ENCODE measurements around the gene SV2C.
"Not testable (repeated sequence)": the region's sequence is repeated elsewhere in the genome, so short reads cannot be mapped to it uniquely, and the experiment has no call there.

SV2C gene

GRCh38 chr5:76319673-76320072, 236.5 kb downstream of the SV2C start:
- TF ChIP-seq CTCF (IDR thresholded peaks at IDR 0.05; ENCODE audit: low read depth, low read length) = no peak
- no peak overlapping the region for H3K4me3 ChIP-seq (ENCODE audit: low read depth, low read length)

GRCh38 chr5:76323494-76323893, 240.3 kb downstream of the SV2C start:
- not testable (repeated sequence) for H3K4me3 ChIP-seq (ENCODE audit: low read depth, low read length)

GRCh38 chr5:76325326-76325725, 242.1 kb downstream of the SV2C start:
- H3K4me3 ChIP-seq (ENCODE audit: low read depth, low read length) = no peak overlapping the region

GRCh38 chr5:76325876-76326491, 242.8 kb downstream of the SV2C start:
- H3K4me3 ChIP-seq (ENCODE audit: low read depth, low read length) = no peak overlapping the region
- no peak for TF ChIP-seq CTCF (IDR thresholded peaks at IDR 0.05; ENCODE audit: low read depth, low read length)

More at GRCh38 chr5:76325326-76325725, 242.1 kb downstream of the SV2C start:
- TF ChIP-seq CTCF (IDR thresholded peaks at IDR 0.05; ENCODE audit: low read depth, low read length) = no peak

- no peak overlapping the region for H3K4me3 ChIP-seq (ENCODE audit: low read depth, low read length)
- TF ChIP-seq CTCF (IDR thresholded peaks at IDR 0.05; ENCODE audit: low read depth, low read length) = no peak
Measured at GRCh38 chr5:76326577-76327302, 243.6 kb downstream of the SV2C start.

GRCh38 chr5:76329346-76329745, 246.2 kb downstream of the SV2C start:
- TF ChIP-seq CTCF (IDR thresholded peaks at IDR 0.05; ENCODE audit: low read depth, low read length) = no peak

GRCh38 chr5:76331126-76331525, 247.9 kb downstream of the SV2C start:
- H3K4me3 ChIP-seq (ENCODE audit: low read depth, low read length) = no peak overlapping the region
- TF ChIP-seq CTCF (IDR thresholded peaks at IDR 0.05; ENCODE audit: low read depth, low read length) = no peak

More at GRCh38 chr5:76329346-76329745, 246.2 kb downstream of the SV2C start:
- H3K4me3 ChIP-seq (ENCODE audit: low read depth, low read length) = no peak overlapping the region
